GM12891 (cell line): ENCODE results near the gene SP1.
"Not testable (repeated sequence)": the region's sequence is repeated elsewhere in the genome, so short reads cannot be mapped to it uniquely, and the experiment has no call there.

Experiments used
- DNase-seq: peaks from one replicate; pipeline ENCODE4 v3.0.0; 2011; ENCODE audit warnings: low spot score; ENCODE audit not compliant: insufficient read length
- FAIRE-seq: peaks from 2 replicates; lab custom pipeline; 2011; peaks lifted over from hg19 to GRCh38; lab: Jason Lieb, UNC
- PAX5 ChIP-seq: IDR thresholded peaks from 2 replicates; pipeline ENCODE4 v1.6.1; 2011; ENCODE audit warnings: low read length, moderate library complexity, mild to moderate bottlenecking; ENCODE audit not compliant: insufficient read depth, severe bottlenecking
- POLR2A ChIP-seq: IDR thresholded peaks from 2 replicates; pipeline ENCODE4 v1.6.1; 2011; ENCODE audit warnings: low read depth, low read length, control low read depth
- POLR2AphosphoS5 ChIP-seq: IDR thresholded peaks from 2 replicates; pipeline ENCODE4 v1.6.1; 2011; ENCODE audit warnings: low read depth, low read length, control low read depth
- POU2F2 ChIP-seq: IDR thresholded peaks from 2 replicates; pipeline ENCODE4 v1.6.1; 2011; ENCODE audit warnings: low read depth, mild to moderate bottlenecking, control low read depth, low read length, moderate library complexity
- SPI1 ChIP-seq: IDR thresholded peaks from 2 replicates; pipeline ENCODE4 v1.6.1; 2011; ENCODE audit warnings: low read depth, low read length, control low read depth
- TAF1 ChIP-seq: IDR thresholded peaks from 2 replicates; pipeline ENCODE4 v1.6.1; 2011; ENCODE audit warnings: low read depth, low read length, control low read depth

The SP1 gene

GRCh38 chr12:53410951-53411350 is 31.0 kb downstream of the SP1 start:
- no peak for DNase-seq
- TF ChIP-seq SPI1 (no peak), TAF1 (no peak), POLR2A (no peak), POU2F2 (no peak), PAX5 (no peak)
- no peak for FAIRE-seq

- TF ChIP-seq POLR2A: no peak
- no peak for TF ChIP-seq PAX5
- TF ChIP-seq POLR2AphosphoS5: no peak
- no peak for TF ChIP-seq TAF1
- no peak for TF ChIP-seq POU2F2
- TF ChIP-seq SPI1: no peak
- DNase-seq (no peak), FAIRE-seq (no peak)
Observed at GRCh38 chr12:53413485-53414204, 33.7 kb downstream of the SP1 start.

GRCh38 chr12:53414756-53415417 is 34.9 kb downstream of the SP1 start:
- no peak for DNase-seq
- FAIRE-seq: no peak
- TF ChIP-seq POLR2A (0 out of 2 replicates have a peak, but pooled peaks have one; percentile 24), PAX5 (no peak)

- DNase-seq: not testable (repeated sequence)
- peak; percentile 40 for FAIRE-seq
Observed at GRCh38 chr12:53415752-53416389, 35.9 kb downstream of the SP1 start.

- DNase-seq: not testable (repeated sequence)
- peak; percentile 87 for TF ChIP-seq PAX5
- TF ChIP-seq SPI1: peak; percentile 15; the same call in 1 of the 2 replicates
- FAIRE-seq: peak; percentile 35
Observed at GRCh38 chr12:53417291-53417816, 37.4 kb downstream of the SP1 start.

- DNase-seq (no peak), FAIRE-seq (no peak)
- TF ChIP-seq PAX5 (no peak), SPI1 (no peak), TAF1 (no peak), POU2F2 (no peak), POLR2A (no peak), POLR2AphosphoS5 (no peak)
Observed at GRCh38 chr12:53418221-53418620, 38.2 kb downstream of the SP1 start.

GRCh38 chr12:53419756-53420155 is 39.8 kb downstream of the SP1 start:
- no peak for DNase-seq
- no peak for FAIRE-seq
- TF ChIP-seq POU2F2 (no peak), POLR2AphosphoS5 (no peak), PAX5 (no peak), SPI1 (no peak), TAF1 (no peak), POLR2A (no peak)

- DNase-seq, FAIRE-seq: not testable (repeated sequence)
Observed at GRCh38 chr12:53422247-53422646, 42.3 kb downstream of the SP1 start.

- TF ChIP-seq POLR2AphosphoS5: no peak
- TF ChIP-seq TAF1: no peak
- no peak for TF ChIP-seq SPI1
- TF ChIP-seq POU2F2: no peak
- no peak for TF ChIP-seq POLR2A
- no peak for TF ChIP-seq PAX5
- no peak for FAIRE-seq
- DNase-seq: no peak
Observed at GRCh38 chr12:53423597-53423996, 43.6 kb downstream of the SP1 start, which contains the start of gene AMHR2. Gene AMHR2, plus strand, starts transcription at chr12:53423855. Its CDS starts 80 bp downstream, at chr12:53423935.
